ENCODE data around the gene SPTBN5. TPM values are rescaled to one million over a fixed set of nuclear protein-coding genes. Genes with fewer than 3 reads are reported as not detected.

SPTBN5 gene
- polyA plus RNA-seq, 1 donor from 2014 or later: 0.01 TPM

- Histone ChIP-seq H3K79me2 (replicated peaks; ENCODE audit: insufficient read depth, low read length) (no peaks in the 10 kb centered on the region), H3K9me3 (ENCODE audit: low read length) (no peaks in the 10 kb centered on the region), H3K4me3 (ENCODE audit: low read length) (no peak overlapping the region), H3K9me2 (ENCODE audit: insufficient read depth, low read length) (no peaks in the 10 kb centered on the region), H3F3A (ENCODE audit: insufficient read depth, low read length, poor library complexity, severe bottlenecking) (no peaks in the 10 kb centered on the region), H3K27me3 (ENCODE audit: insufficient read depth, low read depth, low read length) (no peaks in the 10 kb centered on the region), H4K20me1 (ENCODE audit: insufficient read depth) (no peaks in the 10 kb centered on the region), H3K4me2 (ENCODE audit: low read length) (no peak overlapping the region), H3K9ac (ENCODE audit: low read length) (no peak overlapping the region), H3K36me3 (ENCODE audit: insufficient read depth, low read length) (no peaks in the 10 kb centered on the region), H2AFZ (ENCODE audit: low read depth, low read length) (no peak overlapping the region), H3K27ac (ENCODE audit: low read length) (no peak overlapping the region)
- TF ChIP-seq, protein P1, sequence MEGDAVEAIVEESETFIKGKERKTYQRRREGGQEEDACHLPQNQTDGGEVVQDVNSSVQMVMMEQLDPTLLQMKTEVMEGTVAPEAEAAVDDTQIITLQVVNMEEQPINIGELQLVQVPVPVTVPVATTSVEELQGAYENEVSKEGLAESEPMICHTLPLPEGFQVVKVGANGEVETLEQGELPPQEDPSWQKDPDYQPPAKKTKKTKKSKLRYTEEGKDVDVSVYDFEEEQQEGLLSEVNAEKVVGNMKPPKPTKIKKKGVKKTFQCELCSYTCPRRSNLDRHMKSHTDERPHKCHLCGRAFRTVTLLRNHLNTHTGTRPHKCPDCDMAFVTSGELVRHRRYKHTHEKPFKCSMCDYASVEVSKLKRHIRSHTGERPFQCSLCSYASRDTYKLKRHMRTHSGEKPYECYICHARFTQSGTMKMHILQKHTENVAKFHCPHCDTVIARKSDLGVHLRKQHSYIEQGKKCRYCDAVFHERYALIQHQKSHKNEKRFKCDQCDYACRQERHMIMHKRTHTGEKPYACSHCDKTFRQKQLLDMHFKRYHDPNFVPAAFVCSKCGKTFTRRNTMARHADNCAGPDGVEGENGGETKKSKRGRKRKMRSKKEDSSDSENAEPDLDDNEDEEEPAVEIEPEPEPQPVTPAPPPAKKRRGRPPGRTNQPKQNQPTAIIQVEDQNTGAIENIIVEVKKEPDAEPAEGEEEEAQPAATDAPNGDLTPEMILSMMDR (IDR thresholded peaks at IDR 0.05; ENCODE audit: poor library complexity, severe bottlenecking): no peak
- no peak for TF ChIP-seq TAF1 (IDR thresholded peaks at IDR 0.05; ENCODE audit: low read depth)
- no peak for TF ChIP-seq POLR2AphosphoS5 (IDR thresholded peaks at IDR 0.05)
- TF ChIP-seq EZH2 (IDR thresholded peaks at IDR 0.05; ENCODE audit: borderline replicate concordance, insufficient read depth, low read length, poor library complexity, severe bottlenecking): no peak
- TF ChIP-seq MXI1 (conservative IDR thresholded peaks at IDR 0.05; ENCODE audit: poor library complexity, severe bottlenecking): no peak
- TF ChIP-seq RAD21 (conservative IDR thresholded peaks at IDR 0.05): no peak
- no peak for TF ChIP-seq REST (IDR thresholded peaks at IDR 0.05; ENCODE audit: borderline replicate concordance)
- no peak for TF ChIP-seq EP300 (conservative IDR thresholded peaks at IDR 0.05; ENCODE audit: poor library complexity, severe bottlenecking)
- TF ChIP-seq SMC3 (conservative IDR thresholded peaks at IDR 0.05; ENCODE audit: poor library complexity): no peak
Measured at GRCh38 chr15:41866872-41867579, 26.8 kb downstream of the SPTBN5 start.

DNA sequence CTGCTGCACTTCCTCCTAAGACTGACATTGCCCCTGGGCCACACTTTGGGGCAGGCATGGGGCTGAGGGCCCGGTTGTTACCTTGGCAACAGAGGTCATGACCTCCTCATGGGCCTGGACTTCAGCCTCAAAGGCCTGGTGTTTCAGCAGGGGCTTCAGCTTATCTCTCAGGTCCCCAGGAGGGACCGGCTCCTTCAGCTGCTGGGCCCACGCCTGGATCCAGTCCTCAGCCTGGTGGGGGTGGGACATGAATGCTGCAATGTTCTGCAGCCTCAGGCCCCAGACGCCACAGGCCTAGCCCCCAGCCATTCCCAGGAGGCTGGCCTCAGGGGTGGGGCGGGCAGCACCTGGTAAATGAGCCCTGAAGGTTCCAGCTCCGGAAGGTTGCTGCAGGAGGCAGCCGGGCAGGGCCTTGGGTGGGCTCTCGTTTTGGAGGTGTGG lies 27.6 kb downstream of the SPTBN5 start:
- Histone ChIP-seq H3K9ac (ENCODE audit: low read length) (no peak overlapping the region), H3K4me2 (ENCODE audit: low read length) (no peak overlapping the region), H3K27ac (ENCODE audit: low read length) (no peak overlapping the region), H3K79me2 (replicated peaks; ENCODE audit: insufficient read depth, low read length) (no peaks in the 10 kb centered on the region), H3K4me3 (ENCODE audit: low read length) (no peak overlapping the region), H3K36me3 (ENCODE audit: insufficient read depth, low read length) (no peaks in the 10 kb centered on the region), H3K9me3 (ENCODE audit: low read length) (no peaks in the 10 kb centered on the region), H4K20me1 (ENCODE audit: insufficient read depth) (no peaks in the 10 kb centered on the region), H3K9me2 (ENCODE audit: insufficient read depth, low read length) (no peaks in the 10 kb centered on the region), H3K27me3 (ENCODE audit: insufficient read depth, low read depth, low read length) (no peaks in the 10 kb centered on the region), H2AFZ (ENCODE audit: low read depth, low read length) (no peak overlapping the region), H3F3A (ENCODE audit: insufficient read depth, low read length, poor library complexity, severe bottlenecking) (no peaks in the 10 kb centered on the region)
- TF ChIP-seq SMC3 (conservative IDR thresholded peaks at IDR 0.05; ENCODE audit: poor library complexity): no peak
- TF ChIP-seq TAF1 (IDR thresholded peaks at IDR 0.05; ENCODE audit: low read depth): no peak
- TF ChIP-seq MXI1 (conservative IDR thresholded peaks at IDR 0.05; ENCODE audit: poor library complexity, severe bottlenecking): no peak
- TF ChIP-seq, protein P1 (IDR thresholded peaks at IDR 0.05; ENCODE audit: poor library complexity, severe bottlenecking): no peak
- TF ChIP-seq EP300 (conservative IDR thresholded peaks at IDR 0.05; ENCODE audit: poor library complexity, severe bottlenecking): no peak
- no peak for TF ChIP-seq RAD21 (conservative IDR thresholded peaks at IDR 0.05)
- no peak for TF ChIP-seq EZH2 (IDR thresholded peaks at IDR 0.05; ENCODE audit: borderline replicate concordance, insufficient read depth, low read length, poor library complexity, severe bottlenecking)
- TF ChIP-seq REST (IDR thresholded peaks at IDR 0.05; ENCODE audit: borderline replicate concordance): no peak
- TF ChIP-seq POLR2AphosphoS5 (IDR thresholded peaks at IDR 0.05): no peak
